B cell (primary cell): ENCODE results near the gene ATXN7L2. TPM values are rescaled to one million over a fixed set of nuclear protein-coding genes. Genes with fewer than 3 reads are reported as not detected.

Experiments
- ATAC-seq: fragments of 200-7000 bp; cut with Tn5 transposase; one replicate; pipeline ENCODE4 v1.10.0; 2021; ENCODE audit warnings: low read depth, mild to moderate bottlenecking, moderate number of reproducible peaks, moderate library complexity
- CTCF ChIA-PET: fragments of 350-600 bp; sonication (Branson Sonifier 250); formaldehyde crosslinking; loops from one replicate; lab custom pipeline; 2021; ENCODE audit warnings: antibody characterized with exemption, inconsistent platforms; lab: Charles Lee
- POLR2A ChIA-PET: fragments of 350-600 bp; sonication (Branson Sonifier 250); formaldehyde crosslinking; loops from one replicate; lab custom pipeline; 2021; ENCODE audit warnings: antibody characterized with exemption; lab: Charles Lee
- DNase-seq: peaks from one replicate; pipeline ENCODE4 v3.0.0; 2013
- H2AFZ ChIP-seq: 2 replicates; pipeline ENCODE4 v1.6.1; 2012; ENCODE audit warnings: mild to moderate bottlenecking, low read depth, low read length; ENCODE audit not compliant: insufficient read depth, poor library complexity, severe bottlenecking
- H3K27ac ChIP-seq, 2 donors: 1 replicate in 1 of 2; 2 replicates in 1 of 2; pipeline ENCODE4 v1.5.1; 2012 to 2013; ENCODE audit warnings: low read length in 2 of 2, mild to moderate bottlenecking in 2 of 2, moderate library complexity in 1 of 2
- H3K27me3 ChIP-seq, 4 experiments: fragments of 200-600 bp in 1 of 4; sonication (generic) in 1 of 4; replicated peaks in 1 of 4; 1 replicate in 2 of 4; 2 replicates in 2 of 4; pipeline versions ENCODE4 v1.6.1 to v1.7.0; 2013 to 2016; ENCODE audit warnings: low read length in 3 of 4, mild to moderate bottlenecking in 2 of 4, mixed read lengths in 1 of 4, moderate library complexity in 1 of 4; ENCODE audit not compliant: insufficient read depth in 4 of 4, control insufficient read depth in 3 of 4; ENCODE audit errors: control extremely low read depth in 1 of 4
- H3K36me3 ChIP-seq, 2 experiments: replicated peaks in 1 of 2; 1 replicate in 1 of 2; 2 replicates in 1 of 2; pipeline versions ENCODE4 v1.6.1 to v1.7.1; 2013; ENCODE audit warnings: low read length in 1 of 2; ENCODE audit not compliant: insufficient read depth in 2 of 2, control insufficient read depth in 1 of 2; ENCODE audit errors: control extremely low read depth in 1 of 2, extremely low read depth in 1 of 2
- H3K4me1 ChIP-seq, 2 donors: fragments of 200-600 bp in 1 of 2; sonication (generic) in 1 of 2; 1 replicate in 1 of 2; 2 replicates in 1 of 2; pipeline versions ENCODE4 v1.5.1 to v1.6.1; 2013 to 2017; ENCODE audit warnings: low read length in 2 of 2; ENCODE audit not compliant: control insufficient read depth in 2 of 2, insufficient read depth in 2 of 2
- H3K4me2 ChIP-seq: replicated peaks from 2 replicates; pipeline ENCODE3; 2012; ENCODE audit warnings: mild to moderate bottlenecking, low read depth, low read length; ENCODE audit not compliant: poor library complexity, severe bottlenecking
- H3K4me3 ChIP-seq, 5 experiments: fragments of 200-600 bp in 1 of 5; sonication (generic) in 1 of 5; 1 replicate in 3 of 5; 2 replicates in 2 of 5; pipeline versions ENCODE4 v1.5.1 to v1.7.0; 2011 to 2016; ENCODE audit warnings: low read length in 4 of 5, mild to moderate bottlenecking in 4 of 5, low read depth in 2 of 5, control low read depth in 1 of 5, moderate library complexity in 1 of 5; ENCODE audit not compliant: insufficient read depth in 1 of 5; ENCODE audit errors: control extremely low read depth in 1 of 5, extremely low read depth in 1 of 5
- H3K79me2 ChIP-seq: fragments of 200-600 bp; sonication (generic); one replicate; pipeline ENCODE4 v1.6.0; 2016; ENCODE audit warnings: low read length; ENCODE audit not compliant: control insufficient read depth, insufficient read depth
- H3K9ac ChIP-seq: fragments of 200-600 bp; sonication (generic); 2 replicates; pipeline ENCODE4 v1.6.1; 2017; ENCODE audit warnings: mild to moderate bottlenecking, low read length, moderate library complexity
- H3K9me3 ChIP-seq, 3 donors: one replicate each; pipeline versions ENCODE4 v1.6.1 to v1.7.1; 2013; ENCODE audit warnings: low read length in 2 of 3; ENCODE audit not compliant: control insufficient read depth in 2 of 3, insufficient read depth in 1 of 3; ENCODE audit errors: control extremely low read depth in 1 of 3
- H4K20me1 ChIP-seq: 2 replicates; pipeline ENCODE4 v1.6.0; 2012; ENCODE audit warnings: mild to moderate bottlenecking, low read length; ENCODE audit not compliant: insufficient read depth, control insufficient read depth, poor library complexity, severe bottlenecking
- H3K27ac Mint-ChIP-seq: one replicate; pipeline ENCODE4 v1.8.0; 2021; ENCODE audit warnings: mixed read lengths
- H3K27me3 Mint-ChIP-seq: one replicate; pipeline ENCODE4 v1.8.0; 2021; ENCODE audit warnings: mixed read lengths
- H3K4me1 Mint-ChIP-seq: one replicate; pipeline ENCODE4 v1.8.0; 2021; ENCODE audit warnings: mixed read lengths
- H3K4me3 Mint-ChIP-seq: one replicate; pipeline ENCODE4 v1.8.0; 2021; ENCODE audit warnings: mixed read lengths
- H3K9me3 Mint-ChIP-seq: one replicate; pipeline ENCODE4 v1.8.0; 2022; ENCODE audit warnings: mixed read lengths; ENCODE audit not compliant: insufficient read depth
- EZH2 ChIP-seq: IDR thresholded peaks from 2 replicates; pipeline ENCODE4 v1.6.1; 2012; ENCODE audit warnings: borderline replicate concordance, low read depth, mild to moderate bottlenecking, moderate library complexity, low read length; ENCODE audit not compliant: insufficient read depth, poor library complexity, severe bottlenecking
- WGBS: methylation state at CpG from one replicate; pipeline ENCODE4 v1.1.5; 2013; ENCODE audit warnings: missing lambda C conversion rate; ENCODE audit not compliant: insufficient coverage; 5-methylcytosine and 5-hydroxymethylcytosine counted together
- intact Hi-C: fragments of 100-400 bp; cut with micrococcal nuclease; formaldehyde crosslinking; loops from one replicate; pipeline ENCODE4 v1.10.0; 2022
- polyA plus RNA-seq: library from polyadenylated mRNA; depleted of rRNA; stranded (reverse); fragments of >200 nt; gene quantifications from 2 replicates; pipeline ENCODE4 v1.2.3, GENCODE V29; 2012
- total RNA-seq, 2 donors: library from RNA; stranded (reverse); fragments of 120-200 nt in 1 of 2; gene quantifications; 1 replicate in 1 of 2; 2 replicates in 1 of 2; pipeline versions ENCODE4 v1.2.3 to v1.2.4, GENCODE V29; 2013 to 2022
- TF ChIP-seq, protein P1 (sequence below): fragments of 200-600 bp; IDR thresholded peaks from one replicate; pipeline ENCODE4 v1.8.0; 2022; ENCODE audit warnings: antibody characterized with exemption, mild to moderate bottlenecking

ATXN7L2 gene
- total and polyA plus RNA-seq, 2 donors (not counting 1 experiment from before 2014, with no cell fraction given), result 10.9 to 12.4 TPM

DNA sequence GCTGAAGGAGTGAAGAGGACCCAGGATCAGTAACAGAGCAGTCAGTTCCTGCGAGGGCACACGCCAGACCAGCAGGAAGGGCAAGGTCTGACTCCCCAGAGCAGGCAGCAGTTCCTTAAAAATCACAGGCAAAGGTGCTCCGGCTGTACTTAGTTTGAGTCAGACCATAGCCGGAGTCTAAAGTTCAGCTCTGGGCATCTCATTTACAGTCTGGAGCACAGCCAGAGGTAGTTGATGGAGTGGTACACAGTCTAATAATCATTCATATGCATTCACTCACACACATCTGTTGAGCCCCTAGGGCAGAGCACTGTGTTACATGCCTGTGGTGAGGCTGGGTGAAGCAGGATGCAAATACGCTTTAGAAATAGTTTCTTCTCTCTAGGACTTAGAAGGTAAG lies 33.2 kb downstream of the ATXN7L2 start:
- intact Hi-C loops, result no loop called here
- no peak overlapping the region for H3K4me3 Mint-ChIP-seq
- H3K27ac Mint-ChIP-seq, result no peak overlapping the region
- Histone ChIP-seq H3K9me3 (no peaks in the 10 kb centered on the region), H4K20me1 (no peaks in the 10 kb centered on the region), H3K79me2 (no peaks in the 10 kb centered on the region), H3K4me3 (no peak overlapping the region), H3K27ac (no peak overlapping the region), H3K4me1 (no peaks in the 10 kb centered on the region), H3K4me2 (no peak overlapping the region), H2AFZ (no peak overlapping the region), H3K9ac (no peak overlapping the region), H3K27me3 (peaks cover 0 to 5% (median 0%) of the 10 kb centered on the region in 4 experiments), H3K36me3 (no peaks in the 10 kb centered on the region)
- ATAC-seq (no peak), DNase-seq (no peak)
- no peaks in the 10 kb centered on the region for H3K4me1 Mint-ChIP-seq
- POLR2A ChIA-PET, result no interaction called here
- CTCF ChIA-PET, result interaction anchor here (1.5 to 37.9 kb wide), 4 partner anchors 11 to 25 kb away, joined by 5 to 926 read pairs (median 14); partner anchors contain the start of gene GPR61
- peaks cover 22% of the 10 kb centered on the region for H3K27me3 Mint-ChIP-seq
- no peaks in the 10 kb centered on the region for H3K9me3 Mint-ChIP-seq
- no peak for TF ChIP-seq EZH2
- TF ChIP-seq, protein P1, sequence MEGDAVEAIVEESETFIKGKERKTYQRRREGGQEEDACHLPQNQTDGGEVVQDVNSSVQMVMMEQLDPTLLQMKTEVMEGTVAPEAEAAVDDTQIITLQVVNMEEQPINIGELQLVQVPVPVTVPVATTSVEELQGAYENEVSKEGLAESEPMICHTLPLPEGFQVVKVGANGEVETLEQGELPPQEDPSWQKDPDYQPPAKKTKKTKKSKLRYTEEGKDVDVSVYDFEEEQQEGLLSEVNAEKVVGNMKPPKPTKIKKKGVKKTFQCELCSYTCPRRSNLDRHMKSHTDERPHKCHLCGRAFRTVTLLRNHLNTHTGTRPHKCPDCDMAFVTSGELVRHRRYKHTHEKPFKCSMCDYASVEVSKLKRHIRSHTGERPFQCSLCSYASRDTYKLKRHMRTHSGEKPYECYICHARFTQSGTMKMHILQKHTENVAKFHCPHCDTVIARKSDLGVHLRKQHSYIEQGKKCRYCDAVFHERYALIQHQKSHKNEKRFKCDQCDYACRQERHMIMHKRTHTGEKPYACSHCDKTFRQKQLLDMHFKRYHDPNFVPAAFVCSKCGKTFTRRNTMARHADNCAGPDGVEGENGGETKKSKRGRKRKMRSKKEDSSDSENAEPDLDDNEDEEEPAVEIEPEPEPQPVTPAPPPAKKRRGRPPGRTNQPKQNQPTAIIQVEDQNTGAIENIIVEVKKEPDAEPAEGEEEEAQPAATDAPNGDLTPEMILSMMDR, result no peak
- WGBS, result 81% methylated on average over 3 of the region's 5 CpGs

DNA sequence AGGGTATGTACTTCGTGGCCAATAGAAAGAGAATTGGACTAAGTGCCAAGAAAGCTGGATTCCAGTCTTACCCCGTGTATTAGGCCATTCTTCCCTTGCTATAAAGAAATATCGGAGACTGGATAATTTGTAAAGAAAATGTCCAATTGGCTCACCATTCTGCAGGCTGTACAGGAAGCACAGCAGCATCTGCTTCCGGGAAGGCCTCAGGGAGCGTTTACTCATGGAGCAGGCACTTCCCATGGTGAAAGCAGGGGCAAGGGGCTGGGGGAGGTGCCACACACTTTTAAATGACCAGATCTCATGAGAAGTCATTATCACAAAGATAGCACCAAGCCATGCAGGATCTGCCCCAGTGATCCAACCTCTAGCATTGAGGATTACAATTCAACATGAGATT lies 33.6 kb downstream of the ATXN7L2 start:
- ChIA-PET CTCF (interaction anchor here (0.5 to 37.9 kb wide), 3 partner anchors 15 to 92 kb away, joined by 3 to 926 read pairs (median 21); partner anchors contain the start of gene GPR61), POLR2A (no interaction called here)

More for the DNA sequence above, 33.6 kb downstream of the ATXN7L2 start:
- Histone ChIP-seq H3K79me2 (no peaks in the 10 kb centered on the region), H3K4me2 (no peak overlapping the region), H3K9me3 (no peaks in the 10 kb centered on the region), H2AFZ (no peak overlapping the region), H3K36me3 (no peaks in the 10 kb centered on the region), H3K4me3 (no peak overlapping the region), H4K20me1 (no peaks in the 10 kb centered on the region), H3K9ac (no peak overlapping the region), H3K27me3 (peaks cover 0 to 8% (median 0%) of the 10 kb centered on the region in 4 experiments), H3K4me1 (no peaks in the 10 kb centered on the region), H3K27ac (no peak overlapping the region)
- H3K27ac Mint-ChIP-seq, result no peak overlapping the region
- H3K4me3 Mint-ChIP-seq, result no peak overlapping the region
- DNase-seq (no peak), ATAC-seq (no peak)
- 94% methylated on average over 2 of the region's 5 CpGs for WGBS
- TF ChIP-seq, protein P1, result no peak
- no peak for TF ChIP-seq EZH2
- H3K4me1 Mint-ChIP-seq, result no peaks in the 10 kb centered on the region
- H3K27me3 Mint-ChIP-seq, result peaks cover 24% of the 10 kb centered on the region
- no peaks in the 10 kb centered on the region for H3K9me3 Mint-ChIP-seq
- intact Hi-C loops, result no loop called here
